Immature natural killer cell (primary cell): Measurements from ENCODE around the gene GPN1. TPM values are rescaled to one million over a fixed set of nuclear protein-coding genes. Genes with fewer than 3 reads are reported as not detected.
A peak's percentile ranks its signal among the peaks of the same experiment; 100 is the strongest.
"Not testable (repeated sequence)": the region's sequence is repeated elsewhere in the genome, so short reads cannot be mapped to it uniquely, and the experiment has no call there.

Source experiments
- DNase-seq, 3 donors: peaks; one replicate each; pipeline ENCODE4 v3.0.0; 2022; ENCODE audit warnings: mixed read lengths in 1 of 3
- H3K27ac Mint-ChIP-seq, 6 donors: one replicate each; pipeline ENCODE4 v1.8.0; 2020; ENCODE audit warnings: mixed read lengths in 6 of 6, mild to moderate bottlenecking in 5 of 6, inconsistent platforms in 4 of 6, moderate library complexity in 3 of 6
- H3K27me3 Mint-ChIP-seq, 3 donors: one replicate each; pipeline ENCODE4 v1.8.0; 2020 to 2021; ENCODE audit warnings: low read depth in 3 of 3, mild to moderate bottlenecking in 3 of 3, mixed read lengths in 3 of 3, moderate library complexity in 3 of 3, inconsistent platforms in 1 of 3
- H3K36me3 Mint-ChIP-seq, 3 donors: one replicate each; pipeline ENCODE4 v1.8.0; 2020; ENCODE audit warnings: mixed read lengths in 3 of 3, inconsistent platforms in 2 of 3, mild to moderate bottlenecking in 2 of 3
- H3K4me1 Mint-ChIP-seq, 2 donors: one replicate each; pipeline ENCODE4 v1.8.0; 2020; ENCODE audit warnings: inconsistent platforms in 2 of 2, mild to moderate bottlenecking in 2 of 2, mixed read lengths in 2 of 2, moderate library complexity in 1 of 2
- H3K4me3 Mint-ChIP-seq, 5 donors: one replicate each; pipeline ENCODE4 v1.8.0; 2020; ENCODE audit warnings: mild to moderate bottlenecking in 5 of 5, mixed read lengths in 5 of 5, inconsistent platforms in 3 of 5, moderate library complexity in 3 of 5
- H3K9me3 Mint-ChIP-seq, 6 donors: one replicate each; pipeline ENCODE4 v1.8.0; 2020; ENCODE audit warnings: mild to moderate bottlenecking in 6 of 6, mixed read lengths in 6 of 6, inconsistent platforms in 4 of 6, moderate library complexity in 3 of 6
- polyA plus RNA-seq, 3 donors: library from polyadenylated mRNA; unstranded; fragments of 300-500 nt; fragmentation: Illumina TruSeq; gene quantifications; one replicate each; pipeline ENCODE4 v1.2.3, GENCODE V29; 2021

The GPN1 gene
- polyA plus RNA-seq, 3 donors from 2014 or later: 89.9 to 125 (median 92.1) TPM

- Mint-ChIP-seq H3K9me3 (no peaks in the 10 kb centered on the region), H3K4me1 (peaks cover 53 to 67% of the 10 kb centered on the region in 2 donors), H3K27ac (peak overlapping the region; percentile 96 to 100 (median 99)), H3K36me3 (peaks cover 25 to 41% (median 25%) of the 10 kb centered on the region in 3 donors), H3K27me3 (peaks cover 5 to 9% (median 8%) of the 10 kb centered on the region in 3 donors), H3K4me3 (peak overlapping the region; percentile 99 to 100 (median 100))
- DNase-seq: no peak
Measured at GRCh38 chr2:27664154-27664574, 35.3 kb downstream of the GPN1 start.

- H3K4me3 Mint-ChIP-seq: peak overlapping the region; percentile 99 to 100 (median 100)
- peaks cover 21 to 38% (median 21%) of the 10 kb centered on the region in 3 donors for H3K36me3 Mint-ChIP-seq
- no peak for DNase-seq
- H3K27ac Mint-ChIP-seq: peak overlapping the region; percentile 86 to 100 (median 98)
- H3K9me3 Mint-ChIP-seq: no peaks in the 10 kb centered on the region
- H3K27me3 Mint-ChIP-seq: peaks cover 5 to 9% (median 8%) of the 10 kb centered on the region in 3 donors
- peaks cover 51 to 61% of the 10 kb centered on the region in 2 donors for H3K4me1 Mint-ChIP-seq
Measured at GRCh38 chr2:27664622-27665363, 35.9 kb downstream of the GPN1 start.

GRCh38 chr2:27667446-27667845 lies 38.6 kb downstream of the GPN1 start:
- no peak for DNase-seq
- peaks cover 5 to 9% (median 8%) of the 10 kb centered on the region in 3 donors for H3K27me3 Mint-ChIP-seq
- no peaks in the 10 kb centered on the region for H3K9me3 Mint-ChIP-seq
- peaks cover 35 to 61% of the 10 kb centered on the region in 2 donors for H3K4me1 Mint-ChIP-seq
- H3K27ac Mint-ChIP-seq: no peak overlapping the region
- no peak overlapping the region for H3K4me3 Mint-ChIP-seq
- peaks cover 23 to 39% (median 25%) of the 10 kb centered on the region in 3 donors for H3K36me3 Mint-ChIP-seq

GRCh38 chr2:27671235-27671634 lies 42.4 kb downstream of the GPN1 start:
- H3K27me3 Mint-ChIP-seq: peaks cover 0 to 1% (median 0%) of the 10 kb centered on the region in 3 donors
- peaks cover 6 to 27% of the 10 kb centered on the region in 2 donors for H3K4me1 Mint-ChIP-seq
- no peak for DNase-seq
- H3K4me3 Mint-ChIP-seq: no peak overlapping the region
- peaks cover 36 to 59% (median 46%) of the 10 kb centered on the region in 3 donors for H3K36me3 Mint-ChIP-seq
- no peak overlapping the region for H3K27ac Mint-ChIP-seq
- H3K9me3 Mint-ChIP-seq: no peaks in the 10 kb centered on the region

- DNase-seq: no peak
- Mint-ChIP-seq H3K4me3 (no peak overlapping the region), H3K27me3 (peaks cover 0 to 1% (median 0%) of the 10 kb centered on the region in 3 donors), H3K27ac (no peak overlapping the region), H3K36me3 (peaks cover 35 to 56% (median 47%) of the 10 kb centered on the region in 3 donors), H3K4me1 (peaks cover 0 to 16% of the 10 kb centered on the region in 2 donors), H3K9me3 (no peaks in the 10 kb centered on the region)
Measured at GRCh38 chr2:27672723-27673486, 44.1 kb downstream of the GPN1 start.

- H3K36me3 Mint-ChIP-seq: peaks cover 11 to 27% (median 18%) of the 10 kb centered on the region in 3 donors
- peaks cover 24 to 28% of the 10 kb centered on the region in 2 donors for H3K4me1 Mint-ChIP-seq
- peaks cover 0 to 4% (median 0%) of the 10 kb centered on the region in 3 donors for H3K27me3 Mint-ChIP-seq
- no peak for DNase-seq
- H3K4me3 Mint-ChIP-seq: no peak overlapping the region
- peak overlapping the region in 3 of 6 donors; percentile 6 to 71 (median 6) for H3K27ac Mint-ChIP-seq
- no peaks in the 10 kb centered on the region for H3K9me3 Mint-ChIP-seq
Measured at GRCh38 chr2:27680571-27680970, 51.7 kb downstream of the GPN1 start.

GRCh38 chr2:27681841-27682240 lies 53.0 kb downstream of the GPN1 start:
- peaks cover 0 to 4% (median 0%) of the 10 kb centered on the region in 3 donors for H3K27me3 Mint-ChIP-seq
- H3K27ac Mint-ChIP-seq: peak overlapping the region in 1 of 6 donors; percentile 69
- no peak overlapping the region for H3K4me3 Mint-ChIP-seq
- H3K36me3 Mint-ChIP-seq: peaks cover 8 to 23% (median 14%) of the 10 kb centered on the region in 3 donors
- no peak for DNase-seq
- no peaks in the 10 kb centered on the region for H3K9me3 Mint-ChIP-seq
- H3K4me1 Mint-ChIP-seq: peaks cover 34 to 37% of the 10 kb centered on the region in 2 donors

GRCh38 chr2:27682334-27682771 lies 53.5 kb downstream of the GPN1 start:
- Mint-ChIP-seq H3K4me1 (peaks cover 34 to 37% of the 10 kb centered on the region in 2 donors), H3K27ac (peak overlapping the region in 1 of 6 donors; percentile 69), H3K36me3 (peaks cover 8 to 22% (median 14%) of the 10 kb centered on the region in 3 donors)
- DNase-seq, H3K27me3 Mint-ChIP-seq, H3K4me3 Mint-ChIP-seq, H3K9me3 Mint-ChIP-seq: not testable (repeated sequence)

- Mint-ChIP-seq H3K36me3 (peaks cover 3 to 25% (median 9%) of the 10 kb centered on the region in 3 donors), H3K9me3 (no peaks in the 10 kb centered on the region), H3K4me3 (peak overlapping the region; percentile 73 to 83 (median 79))
Measured at GRCh38 chr2:27683390-27684071, 54.7 kb downstream of the GPN1 start.

GRCh38 chr2:27685006-27685405 lies 56.2 kb downstream of the GPN1 start:
- DNase-seq: peak; percentile 56 to 64 (median 62)
- peaks cover 5 to 28% (median 8%) of the 10 kb centered on the region in 3 donors for H3K36me3 Mint-ChIP-seq
- H3K9me3 Mint-ChIP-seq, H3K27me3 Mint-ChIP-seq: not testable (repeated sequence)
- H3K27ac Mint-ChIP-seq: peak overlapping the region; percentile 79 to 93 (median 89)
- peaks cover 36 to 37% of the 10 kb centered on the region in 2 donors for H3K4me1 Mint-ChIP-seq
- H3K4me3 Mint-ChIP-seq: peak overlapping the region; percentile 60 to 83 (median 75)

More at GRCh38 chr2:27683390-27684071, 54.7 kb downstream of the GPN1 start:
- peak overlapping the region; percentile 86 to 97 (median 94) for H3K27ac Mint-ChIP-seq
- DNase-seq: peak; percentile 83 to 88 (median 85)
- peaks cover 36 to 37% of the 10 kb centered on the region in 2 donors for H3K4me1 Mint-ChIP-seq
- peaks cover 0 to 4% (median 0%) of the 10 kb centered on the region in 3 donors for H3K27me3 Mint-ChIP-seq

- H3K4me3 Mint-ChIP-seq: peak overlapping the region; percentile 60 to 83 (median 75)
- H3K27me3 Mint-ChIP-seq: peaks cover 0 to 4% (median 0%) of the 10 kb centered on the region in 3 donors
- DNase-seq: no peak
- H3K9me3 Mint-ChIP-seq: no peaks in the 10 kb centered on the region
- H3K4me1 Mint-ChIP-seq: peaks cover 36 to 37% of the 10 kb centered on the region in 2 donors
- peak overlapping the region; percentile 79 to 93 (median 89) for H3K27ac Mint-ChIP-seq
- H3K36me3 Mint-ChIP-seq: peaks cover 5 to 30% (median 9%) of the 10 kb centered on the region in 3 donors
Measured at GRCh38 chr2:27685577-27685976, 56.7 kb downstream of the GPN1 start.

GRCh38 chr2:27687232-27687631 lies 58.4 kb downstream of the GPN1 start:
- no peak overlapping the region for H3K4me3 Mint-ChIP-seq
- peaks cover 4 to 30% (median 21%) of the 10 kb centered on the region in 3 donors for H3K36me3 Mint-ChIP-seq
- no peak for DNase-seq
- H3K4me1 Mint-ChIP-seq: peaks cover 36 to 37% of the 10 kb centered on the region in 2 donors
- H3K27me3 Mint-ChIP-seq: peaks cover 0 to 4% (median 0%) of the 10 kb centered on the region in 3 donors
- H3K9me3 Mint-ChIP-seq: no peaks in the 10 kb centered on the region
- peak overlapping the region in 2 of 6 donors; percentile 36 to 51 for H3K27ac Mint-ChIP-seq

GRCh38 chr2:27689424-27689823 lies 60.6 kb downstream of the GPN1 start:
- H3K27ac Mint-ChIP-seq: no peak overlapping the region
- no peaks in the 10 kb centered on the region for H3K9me3 Mint-ChIP-seq
- peaks cover 4 to 33% (median 30%) of the 10 kb centered on the region in 3 donors for H3K36me3 Mint-ChIP-seq
- no peaks in the 10 kb centered on the region for H3K27me3 Mint-ChIP-seq
- no peak overlapping the region for H3K4me3 Mint-ChIP-seq
- peaks cover 21 to 23% of the 10 kb centered on the region in 2 donors for H3K4me1 Mint-ChIP-seq
- no peak for DNase-seq
